Psoas muscle (tissue), 8 donors: ENCODE data around the gene TTC1. TPM values are rescaled to one million over a fixed set of nuclear protein-coding genes. Genes with fewer than 3 reads are reported as not detected.

ENCODE experiments used
- ATAC-seq, 4 donors: fragments of 200-7000 bp; cut with Tn5 transposase; one replicate each; pipeline ENCODE4 v1.9.1; 2020; ENCODE audit warnings: moderate library complexity in 3 of 4, mild to moderate bottlenecking in 2 of 4
- DNase-seq, 2 donors: peaks; one replicate each; pipeline ENCODE4 v3.0.0-alpha.2; 2020
- H3K27ac ChIP-seq: fragments of 200-600 bp; one replicate; pipeline ENCODE4 v1.8.0; 2022
- H3K27me3 ChIP-seq, 3 donors: fragments of 200-600 bp in 1 of 3; one replicate each; pipeline versions ENCODE4 v1.6.1 to v1.8.0; 2013 to 2022; ENCODE audit warnings: low read length in 2 of 3, mild to moderate bottlenecking in 2 of 3, moderate library complexity in 1 of 3; ENCODE audit not compliant: insufficient read depth in 3 of 3
- H3K36me3 ChIP-seq, 2 donors: fragments of 200-600 bp in 1 of 2; one replicate each; pipeline versions ENCODE4 v1.6.1 to v1.8.0; 2013 to 2022; ENCODE audit warnings: low read depth in 1 of 2, mild to moderate bottlenecking in 1 of 2, moderate library complexity in 1 of 2; ENCODE audit not compliant: insufficient read depth in 1 of 2
- H3K4me1 ChIP-seq: fragments of 200-600 bp; one replicate; pipeline ENCODE4 v1.8.0; 2022
- H3K4me3 ChIP-seq: fragments of 200-600 bp; one replicate; pipeline ENCODE4 v1.8.0; 2022; ENCODE audit warnings: mild to moderate bottlenecking
- H3K9me3 ChIP-seq: fragments of 200-600 bp; one replicate; pipeline ENCODE4 v1.8.0; 2022
- CTCF ChIP-seq: fragments of 200-600 bp; IDR thresholded peaks from one replicate; pipeline ENCODE4 v1.8.0; 2022; ENCODE audit warnings: antibody characterized with exemption
- WGBS, 3 donors: extraction: QIAGEN DNeasy Blood & Tissue Kit; methylation state at CpG; one replicate each; pipeline versions ENCODE4 v1.1.6 to v1.1.7; 2013; 5-methylcytosine and 5-hydroxymethylcytosine counted together
- intact Hi-C, 2 donors: fragments of 100-400 bp; cut with DNase I; formaldehyde crosslinking; loops; one replicate each; pipeline versions ENCODE4 v1.11.0 to v1.14.2; 2022
- polyA plus RNA-seq, 3 donors: library from polyadenylated mRNA; stranded (reverse); fragments of 200-250 nt; gene quantifications; one replicate each; pipeline ENCODE4 v1.2.3, GENCODE V29; 2013
- total RNA-seq, 4 donors: library from RNA; stranded (reverse); fragmentation: NEBNext Ultra II Directional in 2 of 4; extraction: Animal tissue kit (Norgen Biotek cat#: 25700) in 2 of 4; gene quantifications; one replicate each; pipeline versions ENCODE4 v1.2.1 to v1.2.4, GENCODE V29; 2021 to 2023
- donor health status: healthy with polysubstance abuse.
- donor health status: DM: no; HTN: no; CAD: no; lungs with moderate emphysema.
- donor health status: Bipolar disorder and iron deficiency.
- donor health status: healthy.
- donor health status: DM: yes; HTN: yes; CAD: no.
- donor health status: DM: no; HTN: no; CAD: no.
- donor health status: DM: no; HTN: no; CAD: no.
- donor health status: DM: yes; HTN: yes; CAD: no.

The TTC1 gene
- total and polyA plus RNA-seq, 7 donors: 55.2 to 181 (median 64.3) TPM

- 0 to 5% (median 1%) methylated on average over 55 to 76 of the region's 76 CpGs for WGBS, 3 donors
- DNase-seq: no peak
- Histone ChIP-seq H3K36me3 (no peaks in the 10 kb centered on the region), H3K27me3 (peaks cover 4 to 56% (median 13%) of the 10 kb centered on the region in 3 donors), H3K27ac (no peak overlapping the region), H3K4me1 (no peaks in the 10 kb centered on the region), H3K4me3 (peak overlapping the region; percentile 43), H3K9me3 (no peaks in the 10 kb centered on the region)
- no peak for TF ChIP-seq CTCF
- no peak for ATAC-seq
- intact Hi-C loops: no loop called here
These were observed 36.9 kb upstream of the TTC1 start for GRCh38 chr5:159971931-159972461.

- Histone ChIP-seq H3K4me1 (no peaks in the 10 kb centered on the region), H3K27me3 (peaks cover 4 to 51% (median 15%) of the 10 kb centered on the region in 3 donors), H3K9me3 (no peaks in the 10 kb centered on the region), H3K4me3 (no peak overlapping the region), H3K27ac (no peak overlapping the region), H3K36me3 (no peaks in the 10 kb centered on the region)
- ATAC-seq (no peak), DNase-seq (no peak)
- WGBS, 3 donors: 40 to 54% (median 40%) methylated on average over 34 to 50 of the region's 50 CpGs
- intact Hi-C loops: no loop called here
- TF ChIP-seq CTCF: no peak
These were observed 36.2 kb upstream of the TTC1 start for GRCh38 chr5:159972538-159973362.

GRCh38 chr5:159975462-159976019 is 33.4 kb upstream of the TTC1 start:
- Histone ChIP-seq H3K27me3 (peaks cover 0 to 45% (median 13%) of the 10 kb centered on the region in 3 donors), H3K36me3 (no peaks in the 10 kb centered on the region), H3K4me1 (no peaks in the 10 kb centered on the region), H3K4me3 (no peak overlapping the region), H3K9me3 (no peaks in the 10 kb centered on the region), H3K27ac (no peak overlapping the region)
- no peak for TF ChIP-seq CTCF
- peak in 1 of 4 donors; percentile 64 for ATAC-seq
- no peak for DNase-seq
- intact Hi-C loops: no loop called here
- WGBS, 3 donors: 13 to 18% (median 17%) methylated on average over 2 of the region's 2 CpGs

GRCh38 chr5:159976921-159977320 is 32.0 kb upstream of the TTC1 start:
- DNase-seq (no peak), ATAC-seq (no peak)
- Histone ChIP-seq H3K9me3 (no peaks in the 10 kb centered on the region), H3K4me3 (no peak overlapping the region), H3K27ac (no peak overlapping the region), H3K27me3 (peaks cover 0 to 43% (median 11%) of the 10 kb centered on the region in 3 donors), H3K36me3 (no peaks in the 10 kb centered on the region), H3K4me1 (no peaks in the 10 kb centered on the region)
- no peak for TF ChIP-seq CTCF
- WGBS, 3 donors: 91 to 95% (median 94%) methylated on average over 3 of the region's 3 CpGs
- intact Hi-C loops: no loop called here
